ENCODE data around the gene MAPK9. TPM values are rescaled to one million over a fixed set of nuclear protein-coding genes. Genes with fewer than 3 reads are reported as not detected.

The MAPK9 gene
- total RNA-seq, 1 experiment from 2014 or later: 43.4 TPM

Other genes starting within 250 kb of the MAPK9 start
- gene RNF130, start 220.3 kb downstream of the MAPK9 start, total RNA-seq (2021; ENCODE audit: unreplicated experiment): 34.9 TPM
- gene RASGEF1C, start 82.9 kb downstream of the MAPK9 start, total RNA-seq (2021; ENCODE audit: unreplicated experiment): 1.2 TPM
- 16.1 TPM for gene GFPT2, start 61.3 kb upstream of the MAPK9 start, total RNA-seq (2021; ENCODE audit: unreplicated experiment)
- gene CNOT6, start 202.3 kb upstream of the MAPK9 start, total RNA-seq (2021; ENCODE audit: unreplicated experiment): 59.1 TPM

Measured in HCT116 (cell line).